Ovary (tissue), 9 donors: ENCODE results near the gene WWTR1. TPM values are rescaled to one million over a fixed set of nuclear protein-coding genes. Genes with fewer than 3 reads are reported as not detected.

Experiments
- DNase-seq, 5 donors: peaks; one replicate each; pipeline ENCODE4 v3.0.0-alpha.2; 2019 to 2020
- H3K27ac ChIP-seq, 2 donors: fragments of 200-600 bp; one replicate each; pipeline versions ENCODE4 v1.5.1 to v1.8.0; 2019 to 2022
- H3K27me3 ChIP-seq: fragments of 200-600 bp; one replicate; pipeline ENCODE4 v1.8.0; 2022
- H3K36me3 ChIP-seq: fragments of 200-600 bp; sonication (generic); one replicate; pipeline ENCODE4 v1.5.1; 2019
- H3K4me1 ChIP-seq: one replicate; pipeline ENCODE4 v1.8.1; 2013; ENCODE audit warnings: mild to moderate bottlenecking, moderate library complexity; ENCODE audit not compliant: insufficient read depth
- H3K4me3 ChIP-seq: fragments of 200-600 bp; sonication (generic); one replicate; pipeline ENCODE4 v1.5.1; 2017
- H3K9me3 ChIP-seq, 2 donors: fragments of 200-600 bp in 1 of 2; sonication (generic) in 1 of 2; one replicate each; pipeline versions ENCODE4 v1.5.1 to v1.8.1; 2013 to 2019; ENCODE audit warnings: mild to moderate bottlenecking in 1 of 2, moderate library complexity in 1 of 2
- EP300 ChIP-seq: sonication (generic); formaldehyde crosslinking; IDR thresholded peaks from one replicate; pipeline ENCODE4 v1.6.1; 2017; ENCODE audit warnings: antibody characterized with exemption
- POLR2A ChIP-seq: fragments of 450-650 bp; IDR thresholded peaks from one replicate; pipeline ENCODE4 v1.6.1; 2017; ENCODE audit warnings: antibody characterized with exemption, mild to moderate bottlenecking, moderate library complexity
- WGBS, 3 donors: extraction: QIAGEN DNeasy Blood & Tissue Kit in 1 of 3; methylation state at CpG; one replicate each; pipeline versions ENCODE4 v1.1.5 to v1.1.7; 2013 to 2017; 5-methylcytosine and 5-hydroxymethylcytosine counted together
- intact Hi-C, 4 donors: fragments of 100-400 bp; cut with DNase I; formaldehyde crosslinking; loops; one replicate each; pipeline versions ENCODE4 v1.11.0 to v1.15.1; 2022 to 2023
- polyA plus RNA-seq, 2 donors: library from polyadenylated mRNA; stranded (reverse); fragments of 200-250 nt in 1 of 2; fragments of 350-450 nt in 1 of 2; fragmentation: Illumina TruSeq in 1 of 2; extraction: RNeasy Lipid Tissue Mini Kit (QIAGEN cat#74804) in 1 of 2; gene quantifications; one replicate each; pipeline ENCODE4 v1.2.3, GENCODE V29; 2013 to 2014
- total RNA-seq, 7 donors: library from RNA; depleted of rRNA in 2 of 7; stranded (reverse); fragments of >200 nt in 2 of 7; fragmentation: NEBNext Ultra II Directional in 3 of 7; extraction: Animal tissue kit (Norgen Biotek cat#: 25700) in 3 of 7; gene quantifications; one replicate each; pipeline versions ENCODE4 v1.1.0 to v1.2.4, GENCODE V29; 2016 to 2023
- TF ChIP-seq, protein P1 (sequence below), 3 donors: fragments of 450-650 bp in 2 of 3; fragments of 200-600 bp in 1 of 3; IDR thresholded peaks; one replicate each; pipeline versions ENCODE4 v1.5.1 to v1.8.0; 2016 to 2022; ENCODE audit warnings: antibody characterized with exemption in 3 of 3, mild to moderate bottlenecking in 1 of 3
- donor health status: DM: no; HTN: no; CAD: no; lungs with moderate emphysema.
- donor health status: DM: no; HTN: no; CAD: no.
- donor health status: Bipolar disorder and iron deficiency.
- donor health status: DM: yes; HTN: yes; CAD: no.
- donor health status: DM: no; HTN: no; CAD: no.
- donor health status: DM: yes; HTN: yes; CAD: no.

The WWTR1 gene
- total and polyA plus RNA-seq, 9 donors, result 65.4 to 160 (median 96.4) TPM

DNA sequence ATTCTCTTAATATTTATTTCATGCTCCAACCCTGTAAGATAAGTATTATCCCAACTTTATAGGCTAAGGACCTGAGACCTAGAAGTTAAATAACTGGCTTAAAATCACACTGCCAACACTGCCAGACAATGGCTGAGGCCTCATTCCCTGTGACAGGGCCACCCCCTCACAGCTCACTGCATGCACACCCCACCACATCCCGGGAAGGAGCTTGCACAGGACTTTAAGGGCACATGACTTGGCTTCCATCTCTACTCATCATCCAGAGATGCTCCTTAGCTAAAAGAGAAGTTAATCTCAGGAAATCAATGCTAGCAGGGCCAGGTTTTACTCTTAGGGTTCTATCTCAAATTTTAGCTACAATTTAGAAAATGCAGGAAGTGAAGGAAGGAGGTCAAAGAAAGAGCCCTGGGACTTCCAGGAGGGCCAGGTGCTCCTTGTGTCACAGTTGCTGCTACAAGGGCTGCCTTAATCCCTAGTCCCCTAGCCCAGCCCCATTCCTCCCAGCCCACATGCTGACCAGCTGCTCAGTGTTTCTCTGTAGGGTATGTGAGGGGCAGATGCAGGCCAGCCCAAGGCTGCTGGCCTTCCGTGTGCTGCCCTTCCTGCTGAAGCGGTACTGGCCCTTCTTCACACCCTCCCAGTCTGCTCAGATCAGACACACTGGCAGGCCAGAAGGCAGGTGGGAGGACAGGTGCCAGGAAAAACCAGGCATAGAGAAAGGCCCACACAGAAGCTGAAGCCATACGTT lies 53.5 kb downstream of the WWTR1 start:
- Histone ChIP-seq H3K4me1 (peaks cover 18% of the 10 kb centered on the region), H3K4me3 (no peak overlapping the region), H3K9me3 (no peaks in the 10 kb centered on the region), H3K27ac (peak overlapping the region in 1 of 2 donors; percentile 23), H3K36me3 (no peaks in the 10 kb centered on the region), H3K27me3 (no peaks in the 10 kb centered on the region)
- DNase-seq, result no peak
- TF ChIP-seq EP300 (no peak), POLR2A (no peak)
- TF ChIP-seq, protein P1, sequence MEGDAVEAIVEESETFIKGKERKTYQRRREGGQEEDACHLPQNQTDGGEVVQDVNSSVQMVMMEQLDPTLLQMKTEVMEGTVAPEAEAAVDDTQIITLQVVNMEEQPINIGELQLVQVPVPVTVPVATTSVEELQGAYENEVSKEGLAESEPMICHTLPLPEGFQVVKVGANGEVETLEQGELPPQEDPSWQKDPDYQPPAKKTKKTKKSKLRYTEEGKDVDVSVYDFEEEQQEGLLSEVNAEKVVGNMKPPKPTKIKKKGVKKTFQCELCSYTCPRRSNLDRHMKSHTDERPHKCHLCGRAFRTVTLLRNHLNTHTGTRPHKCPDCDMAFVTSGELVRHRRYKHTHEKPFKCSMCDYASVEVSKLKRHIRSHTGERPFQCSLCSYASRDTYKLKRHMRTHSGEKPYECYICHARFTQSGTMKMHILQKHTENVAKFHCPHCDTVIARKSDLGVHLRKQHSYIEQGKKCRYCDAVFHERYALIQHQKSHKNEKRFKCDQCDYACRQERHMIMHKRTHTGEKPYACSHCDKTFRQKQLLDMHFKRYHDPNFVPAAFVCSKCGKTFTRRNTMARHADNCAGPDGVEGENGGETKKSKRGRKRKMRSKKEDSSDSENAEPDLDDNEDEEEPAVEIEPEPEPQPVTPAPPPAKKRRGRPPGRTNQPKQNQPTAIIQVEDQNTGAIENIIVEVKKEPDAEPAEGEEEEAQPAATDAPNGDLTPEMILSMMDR (IDR thresholded peaks at IDR 0.05), result no peak
- intact Hi-C loops, result loop anchor here in 1 of 4 donors (10.0 kb wide), 1 partner anchor 51 kb away; the partner anchor contains the start of gene WWTR1
- 43 to 59% (median 44%) methylated on average over 4 of the region's 4 CpGs for WGBS, 3 donors

GRCh38 chr3:149603126-149604074 lies 54.4 kb downstream of the WWTR1 start:
- no peak for DNase-seq
- 69 to 76% (median 72%) methylated on average over 3 of the region's 3 CpGs for WGBS, 3 donors
- H3K4me3 ChIP-seq, result no peak overlapping the region
- intact Hi-C loops, result loop anchor here in 1 of 4 donors (10.0 kb wide), 1 partner anchor 51 kb away; the partner anchor contains the start of gene WWTR1
- H3K27me3 ChIP-seq, result no peaks in the 10 kb centered on the region
- H3K9me3 ChIP-seq, result no peaks in the 10 kb centered on the region
- TF ChIP-seq POLR2A (no peak), EP300 (no peak)
- TF ChIP-seq, protein P1 (IDR thresholded peaks at IDR 0.05), result no peak
- H3K4me1 ChIP-seq, result peaks cover 20% of the 10 kb centered on the region
- peak overlapping the region in 1 of 2 donors; percentile 18 for H3K27ac ChIP-seq
- no peaks in the 10 kb centered on the region for H3K36me3 ChIP-seq

DNA sequence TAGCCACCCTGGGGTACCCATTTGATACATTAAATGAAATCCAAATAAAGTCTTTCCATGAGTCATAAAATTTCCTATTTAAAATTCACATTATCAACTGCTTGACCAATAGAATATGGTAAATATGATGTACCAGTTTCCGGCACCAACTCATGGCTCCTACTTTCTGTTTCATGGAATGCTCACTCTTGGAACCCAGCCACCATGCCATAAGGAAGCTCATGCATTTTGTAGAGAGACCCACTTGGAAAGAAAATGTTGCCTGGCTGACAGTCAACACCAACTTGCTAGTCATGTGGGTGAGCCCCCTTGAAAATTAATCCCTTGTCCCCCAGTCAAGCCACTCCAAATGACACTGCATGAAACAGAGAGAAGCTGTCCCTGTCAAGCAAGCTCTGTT lies 57.2 kb downstream of the WWTR1 start:
- Histone ChIP-seq H3K27me3 (no peaks in the 10 kb centered on the region), H3K9me3 (no peaks in the 10 kb centered on the region), H3K4me1 (peaks cover 25% of the 10 kb centered on the region), H3K36me3 (no peaks in the 10 kb centered on the region), H3K27ac (no peak overlapping the region), H3K4me3 (no peak overlapping the region)
- TF ChIP-seq, protein P1 (IDR thresholded peaks at IDR 0.05), result no peak
- no peak for TF ChIP-seq POLR2A
- TF ChIP-seq EP300, result no peak
- 83 to 89% (median 88%) methylated on average over 1 of the region's 1 CpG for WGBS, 3 donors
- DNase-seq, result no peak
- intact Hi-C loops, result loop anchor here in 1 of 4 donors (10.0 kb wide), 1 partner anchor 54 kb away; the partner anchor contains the start of gene WWTR1

GRCh38 chr3:149599236-149599635 lies 58.6 kb downstream of the WWTR1 start:
- Histone ChIP-seq H3K36me3 (no peaks in the 10 kb centered on the region), H3K27me3 (no peaks in the 10 kb centered on the region), H3K9me3 (no peaks in the 10 kb centered on the region), H3K4me1 (peaks cover 14% of the 10 kb centered on the region), H3K4me3 (no peak overlapping the region), H3K27ac (peak overlapping the region in 1 of 2 donors; percentile 20)
- TF ChIP-seq POLR2A (no peak), EP300 (no peak)
- TF ChIP-seq, protein P1 (IDR thresholded peaks at IDR 0.05), result no peak
- intact Hi-C loops, result loop anchor here in 1 of 4 donors (10.0 kb wide), 1 partner anchor 64 kb away; no protein-coding TSS in a partner anchor
- peak in 3 of 5 donors; percentile 48 to 64 (median 53) for DNase-seq
- 22 to 63% (median 37%) methylated on average over 2 of the region's 2 CpGs for WGBS, 3 donors
